ENCODE data around the gene RIPK4.

RIPK4 gene

GRCh38 chr21:41691205-41692184 is 75.4 kb downstream of the RIPK4 start:
- no peak for DNase-seq (ENCODE audit: low spot score)
